ENCODE data around the gene BBLN. TPM values are rescaled to one million over a fixed set of nuclear protein-coding genes. Genes with fewer than 3 reads are reported as not detected.

The BBLN gene
- polyA plus RNA-seq, 1 experiment: 60.4 TPM

DNA sequence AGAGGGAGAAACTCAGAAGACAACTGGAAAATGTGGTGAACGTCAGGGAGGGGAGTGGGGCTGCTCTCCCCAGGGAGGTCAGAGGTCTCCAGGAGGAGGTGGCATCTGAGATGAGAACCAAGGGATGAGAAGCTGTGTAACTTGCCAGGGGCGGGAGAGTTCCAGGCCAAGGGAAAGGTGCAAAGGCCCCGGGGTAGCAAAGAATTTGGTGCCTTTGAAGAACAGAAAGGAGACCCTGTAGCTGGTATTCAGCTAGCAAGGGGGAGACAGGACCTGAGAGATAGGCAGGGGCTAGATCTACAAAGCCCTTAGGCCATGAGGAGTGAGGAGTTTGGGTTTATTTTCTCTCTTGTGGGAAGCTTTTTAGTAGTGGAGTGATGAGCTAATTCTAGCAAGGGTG, 46.4 kb downstream of the BBLN start:
- no peak overlapping the region for H3K4me3 ChIP-seq (ENCODE audit: low read depth, low read length)
- TF ChIP-seq, protein P1, sequence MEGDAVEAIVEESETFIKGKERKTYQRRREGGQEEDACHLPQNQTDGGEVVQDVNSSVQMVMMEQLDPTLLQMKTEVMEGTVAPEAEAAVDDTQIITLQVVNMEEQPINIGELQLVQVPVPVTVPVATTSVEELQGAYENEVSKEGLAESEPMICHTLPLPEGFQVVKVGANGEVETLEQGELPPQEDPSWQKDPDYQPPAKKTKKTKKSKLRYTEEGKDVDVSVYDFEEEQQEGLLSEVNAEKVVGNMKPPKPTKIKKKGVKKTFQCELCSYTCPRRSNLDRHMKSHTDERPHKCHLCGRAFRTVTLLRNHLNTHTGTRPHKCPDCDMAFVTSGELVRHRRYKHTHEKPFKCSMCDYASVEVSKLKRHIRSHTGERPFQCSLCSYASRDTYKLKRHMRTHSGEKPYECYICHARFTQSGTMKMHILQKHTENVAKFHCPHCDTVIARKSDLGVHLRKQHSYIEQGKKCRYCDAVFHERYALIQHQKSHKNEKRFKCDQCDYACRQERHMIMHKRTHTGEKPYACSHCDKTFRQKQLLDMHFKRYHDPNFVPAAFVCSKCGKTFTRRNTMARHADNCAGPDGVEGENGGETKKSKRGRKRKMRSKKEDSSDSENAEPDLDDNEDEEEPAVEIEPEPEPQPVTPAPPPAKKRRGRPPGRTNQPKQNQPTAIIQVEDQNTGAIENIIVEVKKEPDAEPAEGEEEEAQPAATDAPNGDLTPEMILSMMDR (IDR thresholded peaks at IDR 0.05; ENCODE audit: insufficient read depth, low read depth, low read length): no peak
- DNase-seq (ENCODE audit: low read depth): no peak
- no peaks in the 10 kb centered on the region for H3K36me3 ChIP-seq (ENCODE audit: control insufficient read depth, insufficient read depth, low read length)
- POLR2A ChIA-PET: no interaction called here
- CTCF ChIA-PET: interaction anchor here (0.8 to 1.3 kb wide), 2 partner anchors 14 to 16 kb away, joined by 3 read pairs; partner anchors contain the start of gene CIZ1
- H3K27me3 ChIP-seq (ENCODE audit: control insufficient read depth, insufficient read depth, low read length): no peaks in the 10 kb centered on the region

DNA sequence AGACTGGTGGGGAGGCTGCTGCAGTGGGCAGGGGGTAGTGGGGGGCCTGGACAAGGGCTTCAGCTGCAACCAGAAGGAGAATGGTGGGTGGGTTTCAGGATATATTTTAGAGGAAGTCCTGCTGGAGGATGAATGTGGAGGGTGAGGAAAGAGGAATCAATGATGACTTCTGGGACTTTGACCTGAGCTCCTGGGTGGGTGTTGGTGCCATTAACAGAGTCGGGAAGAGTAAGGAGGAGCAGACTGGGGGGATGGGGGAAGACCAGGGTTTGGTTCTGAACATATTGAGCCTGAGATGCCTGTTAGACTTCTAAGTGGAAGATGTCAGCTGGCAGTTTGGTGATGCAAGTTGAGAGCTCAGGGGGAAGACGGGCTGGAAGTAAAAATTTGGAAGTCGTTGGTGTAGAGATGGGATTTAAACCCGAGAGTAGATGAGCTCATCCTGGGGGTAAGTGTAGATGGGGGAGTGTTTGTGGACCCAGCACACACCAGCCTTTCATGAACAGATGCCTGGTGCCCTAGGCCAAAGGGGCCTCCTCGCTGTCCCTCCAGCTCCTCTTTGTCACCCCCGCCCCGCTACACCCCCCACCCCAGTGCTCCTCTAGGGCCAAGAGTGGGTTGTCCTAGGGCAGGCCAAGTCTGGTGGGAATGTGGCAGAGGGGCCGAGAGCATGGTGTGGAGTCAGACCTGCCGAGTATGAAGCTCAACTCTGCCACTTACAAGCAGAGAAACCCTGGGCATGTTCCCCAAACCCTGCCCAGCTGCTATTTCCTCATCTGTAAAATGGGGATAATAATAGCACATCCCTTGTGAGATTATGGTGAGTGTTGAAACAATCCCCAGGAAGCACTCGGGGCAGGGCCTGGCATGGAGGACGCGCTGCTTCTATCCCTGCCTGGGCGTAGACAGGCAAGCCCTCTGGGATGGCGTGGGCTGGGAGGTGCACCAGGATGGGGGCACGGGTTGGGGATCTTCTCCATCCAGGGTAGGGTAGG, 47.1 kb downstream of the BBLN start:
- no peak for DNase-seq (ENCODE audit: low read depth)
- Histone ChIP-seq H3K27me3 (ENCODE audit: control insufficient read depth, insufficient read depth, low read length) (no peaks in the 10 kb centered on the region), H3K36me3 (ENCODE audit: control insufficient read depth, insufficient read depth, low read length) (no peaks in the 10 kb centered on the region), H3K4me3 (ENCODE audit: low read depth, low read length) (no peak overlapping the region)
- ChIA-PET CTCF (interaction anchor here (0.5 to 1.3 kb wide), 3 partner anchors 13 to 132 kb away, joined by 3 to 4 read pairs (median 3); partner anchors contain the start of gene CIZ1), POLR2A (no interaction called here)
- TF ChIP-seq, protein P1 (IDR thresholded peaks at IDR 0.05; ENCODE audit: insufficient read depth, low read depth, low read length): no peak

DNA sequence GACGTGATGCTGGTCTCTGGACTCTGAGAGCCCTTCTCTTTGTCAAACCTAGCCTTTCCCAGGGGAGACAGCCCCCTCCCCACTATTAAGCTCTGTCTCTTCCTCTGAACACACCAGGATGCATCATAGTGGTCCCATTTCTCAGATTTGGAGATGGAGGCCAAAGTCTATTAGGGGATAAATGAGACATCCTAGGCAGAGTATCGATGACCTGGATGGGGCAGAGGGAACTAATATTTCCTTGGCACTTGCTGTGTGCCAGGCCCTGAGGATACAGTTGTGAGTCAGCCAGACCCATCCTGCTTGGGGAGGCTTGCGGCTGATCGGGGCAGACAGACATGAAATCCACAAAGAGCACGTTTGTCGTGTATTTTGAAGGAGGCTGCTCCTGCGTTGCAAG, 48.3 kb downstream of the BBLN start:
- ChIA-PET CTCF (no interaction called here), POLR2A (no interaction called here)
- no peaks in the 10 kb centered on the region for H3K27me3 ChIP-seq (ENCODE audit: control insufficient read depth, insufficient read depth, low read length)
- no peaks in the 10 kb centered on the region for H3K36me3 ChIP-seq (ENCODE audit: control insufficient read depth, insufficient read depth, low read length)
- no peak for DNase-seq (ENCODE audit: low read depth)
- TF ChIP-seq, protein P1 (IDR thresholded peaks at IDR 0.05; ENCODE audit: insufficient read depth, low read depth, low read length): no peak
- H3K4me3 ChIP-seq (ENCODE audit: low read depth, low read length): no peak overlapping the region

DNA sequence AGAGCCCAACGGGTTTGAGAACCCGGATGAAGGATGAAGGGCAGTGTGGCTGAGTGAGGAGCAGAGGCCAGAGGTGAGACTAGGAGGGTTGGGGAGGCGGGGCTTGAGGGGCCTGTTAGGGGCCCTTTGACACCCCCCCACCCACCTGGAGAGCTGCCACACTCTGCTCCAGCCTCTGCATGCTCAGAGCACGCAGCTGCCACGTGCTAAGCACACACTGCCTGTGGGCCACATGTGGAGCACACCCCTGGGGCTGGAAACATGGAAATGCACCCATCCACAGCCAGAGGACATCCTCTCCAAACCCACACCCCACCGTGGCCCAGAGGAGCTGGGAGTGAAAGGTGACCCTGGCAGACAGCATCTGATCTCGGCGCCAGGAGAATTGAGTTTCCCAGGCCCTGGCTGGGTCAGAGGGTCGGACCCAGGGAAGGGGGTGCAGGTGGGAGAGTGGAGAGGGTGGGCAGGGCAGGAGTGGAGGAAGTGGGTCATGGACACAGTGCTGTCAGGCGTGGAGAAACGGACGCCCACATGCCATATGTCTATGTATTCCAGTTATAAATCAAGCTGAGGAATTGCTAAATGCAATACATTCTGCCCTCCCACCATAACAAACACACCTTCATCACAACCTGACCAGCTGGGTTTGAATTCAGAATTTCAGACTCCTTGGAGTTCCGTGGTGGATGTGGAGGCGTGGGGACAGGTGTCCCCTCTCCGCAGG, 49.0 kb downstream of the BBLN start:
- DNase-seq (ENCODE audit: low read depth): no peak
- Histone ChIP-seq H3K27me3 (ENCODE audit: control insufficient read depth, insufficient read depth, low read length) (no peaks in the 10 kb centered on the region), H3K36me3 (ENCODE audit: control insufficient read depth, insufficient read depth, low read length) (no peaks in the 10 kb centered on the region), H3K4me3 (ENCODE audit: low read depth, low read length) (no peak overlapping the region)
- POLR2A ChIA-PET: no interaction called here
- CTCF ChIA-PET: interaction anchor here (1.0 kb wide), 1 partner anchor 46 kb away, joined by 3 read pairs; no protein-coding TSS in a partner anchor
- TF ChIP-seq, protein P1 (IDR thresholded peaks at IDR 0.05; ENCODE audit: insufficient read depth, low read depth, low read length): no peak
